K562 (cell line): Measurements from ENCODE around the gene PYGB. TPM values are rescaled to one million over a fixed set of nuclear protein-coding genes. Genes with fewer than 3 reads are reported as not detected.

Experiments used
- ATAC-seq: fragments of 200-7000 bp; cut with Tn5 transposase; 3 replicates; pipeline ENCODE4 v1.9.1; 2020; ENCODE audit warnings: moderate library complexity
- BruUV-seq: library from RNA; stranded (reverse); fragments of 400-500 nt; replicated peaks from 2 replicates; lab custom pipeline; 2021; lab: Mats Ljungman, UMichigan
- CTCF ChIA-PET: fragments of 300-600 bp; formaldehyde crosslinking; extraction: SDS; loops from one replicate; lab custom pipeline; 2021; ENCODE audit warnings: low intra/inter-chr PET ratio; lab: Yijun Ruan, JAX
- POLR2A ChIA-PET: fragments of 300-600, 350-650 bp; sonication (Branson Sonifier 250); formaldehyde crosslinking; extraction: SDS; loops from one replicate; lab custom pipeline; 2021; ENCODE audit warnings: antibody characterized with exemption, inconsistent platforms; lab: Yijun Ruan, JAX
- DNase-seq, 4 experiments: peaks; one replicate each; pipeline versions ENCODE4 v3.0.0 to v3.0.0-alpha.2; 2011 to 2018; ENCODE audit warnings: low spot score in 3 of 4, mixed read lengths in 3 of 4; ENCODE audit errors: extremely low read depth in 1 of 4
- FAIRE-seq: peaks from 2 replicates; lab custom pipeline; 2011; peaks lifted over from hg19 to GRCh38; lab: Jason Lieb, UNC
- H2AFZ ChIP-seq: 2 replicates; pipeline ENCODE4 v1.6.0; 2011; ENCODE audit warnings: low read depth, low read length, control low read depth, inconsistent platforms
- H3K27ac ChIP-seq: fragments of 200-600 bp; 3 replicates; pipeline ENCODE4 v1.8.0; 2011; ENCODE audit warnings: low read depth, mild to moderate bottlenecking, control low read depth, inconsistent platforms, low read length, moderate library complexity, mixed read lengths; ENCODE audit errors: extremely low read depth
- H3K27me3 ChIP-seq, 2 experiments: fragments of 300-600 bp in 1 of 2; 2 replicates in 1 of 2; 3 replicates in 1 of 2; pipeline versions ENCODE4 v1.6.0 to v1.8.0; 2011; ENCODE audit warnings: inconsistent platforms in 2 of 2, low read length in 2 of 2, mild to moderate bottlenecking in 1 of 2, mixed read lengths in 1 of 2, moderate library complexity in 1 of 2; ENCODE audit not compliant: control insufficient read depth in 2 of 2, insufficient read depth in 2 of 2
- H3K36me3 ChIP-seq: fragments of 300-600 bp; 3 replicates; pipeline ENCODE4 v1.8.0; 2011; ENCODE audit warnings: mild to moderate bottlenecking, low read length, inconsistent platforms; ENCODE audit not compliant: control insufficient read depth, insufficient read depth
- H3K4me1 ChIP-seq, 2 experiments: fragments of 200-600 bp in 1 of 2; replicated peaks in 1 of 2; 2 replicates in 1 of 2; 3 replicates in 1 of 2; pipeline versions ENCODE4 v1.5.1 to v1.8.0; 2011; ENCODE audit warnings: inconsistent platforms in 2 of 2, low read length in 2 of 2, mild to moderate bottlenecking in 1 of 2, mixed read lengths in 1 of 2, moderate library complexity in 1 of 2; ENCODE audit not compliant: control insufficient read depth in 2 of 2, insufficient read depth in 2 of 2
- H3K4me2 ChIP-seq: 2 replicates; pipeline ENCODE4 v1.6.1; 2011; ENCODE audit warnings: low read length, control low read depth, inconsistent platforms, mixed read lengths; ENCODE audit not compliant: insufficient read depth
- H3K4me3 ChIP-seq: fragments of 200-600 bp; sonication (generic), shearing (Covaris generic); 2 replicates; pipeline ENCODE4 v1.5.1; 2016; ENCODE audit warnings: control low read depth, inconsistent platforms
- H3K79me2 ChIP-seq: fragments of 200-600 bp; 3 replicates; pipeline ENCODE4 v1.8.0; 2011; ENCODE audit warnings: low read length, inconsistent platforms; ENCODE audit not compliant: control insufficient read depth, insufficient read depth
- H3K9ac ChIP-seq, 2 experiments: 2 replicates each; pipeline versions ENCODE4 v1.6.0 to v1.6.1; 2011; ENCODE audit warnings: low read depth in 2 of 2, low read length in 2 of 2, control low read depth in 1 of 2, inconsistent platforms in 1 of 2, mild to moderate bottlenecking in 1 of 2, mixed read lengths in 1 of 2; ENCODE audit not compliant: insufficient read depth in 1 of 2
- H3K9me1 ChIP-seq: one replicate; pipeline ENCODE4 v1.6.0; 2011; ENCODE audit warnings: inconsistent platforms, mild to moderate bottlenecking, low read length, moderate library complexity; ENCODE audit not compliant: control insufficient read depth, insufficient read depth
- H3K9me3 ChIP-seq: replicated peaks from 2 replicates; pipeline ENCODE4 v1.5.1; 2011; ENCODE audit warnings: low read depth, low read length, inconsistent platforms; ENCODE audit not compliant: control insufficient read depth, insufficient read depth
- H4K20me1 ChIP-seq: replicated peaks from 2 replicates; pipeline ENCODE4 v1.6.1; 2011; ENCODE audit warnings: low read length, inconsistent platforms, mixed read lengths; ENCODE audit not compliant: control insufficient read depth, insufficient read depth
- HNRNPLL ChIP-seq: fragments of 200-400 bp; formaldehyde crosslinking; IDR thresholded peaks from 2 replicates; pipeline ENCODE4 v1.6.1; 2017; ENCODE audit warnings: low read length, low read depth, mild to moderate bottlenecking; ENCODE audit not compliant: poor library complexity, severe bottlenecking
- MCM5 ChIP-seq: fragments of 450-650 bp; IDR thresholded peaks from 2 replicates; pipeline ENCODE4 v1.6.1; 2016; ENCODE audit warnings: low read depth
- NFIC ChIP-seq: fragments of 450-650 bp; IDR thresholded peaks from 2 replicates; pipeline ENCODE4 v1.6.1; 2017; ENCODE audit warnings: mild to moderate bottlenecking, inconsistent platforms
- RBM15 ChIP-seq: fragments of 200-400 bp; formaldehyde crosslinking; IDR thresholded peaks from 2 replicates; pipeline ENCODE4 v1.6.1; 2018; ENCODE audit warnings: mild to moderate bottlenecking, low read length, moderate library complexity; ENCODE audit not compliant: insufficient read depth
- TCFL5 ChIP-seq: fragments of 250-450 bp; sonication (Bioruptor Pico); conservative IDR thresholded peaks from 2 replicates; pipeline ENCODE4 v1.6.1; 2021; ENCODE audit warnings: mild to moderate bottlenecking, moderate library complexity, matching md5 sums
- WGBS: fragments of 100-300 bp; shearing (Covaris generic); methylation state at CpG from one replicate; pipeline ENCODE4 v1.1.6; 2016; ENCODE audit warnings: low coverage, mixed read lengths; ENCODE audit not compliant: insufficient coverage; ENCODE audit errors: missing lambda C conversion rate; 5-methylcytosine and 5-hydroxymethylcytosine counted together
- in situ Hi-C: fragments of 300-500 bp; cut with MboI; formaldehyde crosslinking; loops from 4 replicates; pipeline ENCODE4 v1.15.0; 2018; ENCODE audit warnings: inconsistent platforms, mixed read lengths
- intact Hi-C: fragments of 100-400 bp; cut with micrococcal nuclease; formaldehyde crosslinking; loops from 2 replicates; pipeline ENCODE4 v1.14.2; 2022
- polyA plus RNA-seq, 8 experiments: library from polyadenylated mRNA; depleted of rRNA in 4 of 8; stranded (reverse) in 5 of 8; unstranded in 3 of 8; fragments of >200 nt; fragmentation: Nextera tagmentation in 2 of 8; fragmentation: Illumina TruSeq in 1 of 8; extraction: Ambion mirVana in 2 of 8; extraction: Trizol in 1 of 8; gene quantifications; 2 replicates each; pipeline versions ENCODE4 v1.2.1 to v1.2.3, GENCODE V29; 2011 to 2014; ENCODE audit warnings: inconsistent platforms in 1 of 8, missing spikeins in 1 of 8
- total RNA-seq, 7 experiments: library from RNA; depleted of rRNA in 6 of 7; stranded (reverse); fragments of >200 nt in 6 of 7; fragmentation: Illumina TruSeq in 2 of 7; extraction: Trizol in 2 of 7; gene quantifications; 2 replicates each; pipeline versions ENCODE4 v1.2.1 to v1.2.3, GENCODE V29; 2011 to 2021; ENCODE audit warnings: low replicate concordance in 1 of 7
- TF ChIP-seq, protein P1 (sequence below): fragments of 200-800 bp; sonication (Bioruptor generic); IDR thresholded peaks from 2 replicates; pipeline ENCODE4 v1.6.1; 2016; ENCODE audit warnings: missing genetic modification characterization, missing compliant biosample characterization
- TF ChIP-seq, protein P2 (sequence below): fragments of 450-650 bp; formaldehyde crosslinking; IDR thresholded peaks from 2 replicates; pipeline ENCODE4 v1.4.0; 2020; ENCODE audit warnings: mild to moderate bottlenecking, moderate library complexity

Gene PYGB
- total and polyA plus RNA-seq, 9 of the 15 experiments (the other 6 are each of a cell fraction or from before 2014, with no cell fraction given), result 0.34 to 18.0 (median 9.8) TPM

DNA sequence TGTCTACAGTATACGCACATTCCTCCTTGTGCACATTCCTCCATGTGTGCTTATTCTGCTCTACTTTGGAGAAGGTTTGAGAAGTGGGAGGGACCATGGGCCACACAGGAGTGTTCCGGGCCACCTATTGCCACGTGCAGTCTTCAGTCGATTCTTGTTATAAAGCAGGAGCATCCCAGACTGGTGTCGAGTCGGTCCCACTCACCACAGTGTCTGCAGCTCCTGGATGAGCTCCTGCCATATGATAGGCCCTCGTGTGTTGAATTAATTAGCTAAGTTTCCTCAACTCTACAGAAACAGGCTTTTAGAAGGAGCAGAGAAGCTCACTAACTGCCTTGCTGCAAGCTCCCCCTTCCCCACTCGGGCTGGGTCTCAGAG is 29.8 kb upstream of the PYGB start (continued):
- TF ChIP-seq, protein P1, sequence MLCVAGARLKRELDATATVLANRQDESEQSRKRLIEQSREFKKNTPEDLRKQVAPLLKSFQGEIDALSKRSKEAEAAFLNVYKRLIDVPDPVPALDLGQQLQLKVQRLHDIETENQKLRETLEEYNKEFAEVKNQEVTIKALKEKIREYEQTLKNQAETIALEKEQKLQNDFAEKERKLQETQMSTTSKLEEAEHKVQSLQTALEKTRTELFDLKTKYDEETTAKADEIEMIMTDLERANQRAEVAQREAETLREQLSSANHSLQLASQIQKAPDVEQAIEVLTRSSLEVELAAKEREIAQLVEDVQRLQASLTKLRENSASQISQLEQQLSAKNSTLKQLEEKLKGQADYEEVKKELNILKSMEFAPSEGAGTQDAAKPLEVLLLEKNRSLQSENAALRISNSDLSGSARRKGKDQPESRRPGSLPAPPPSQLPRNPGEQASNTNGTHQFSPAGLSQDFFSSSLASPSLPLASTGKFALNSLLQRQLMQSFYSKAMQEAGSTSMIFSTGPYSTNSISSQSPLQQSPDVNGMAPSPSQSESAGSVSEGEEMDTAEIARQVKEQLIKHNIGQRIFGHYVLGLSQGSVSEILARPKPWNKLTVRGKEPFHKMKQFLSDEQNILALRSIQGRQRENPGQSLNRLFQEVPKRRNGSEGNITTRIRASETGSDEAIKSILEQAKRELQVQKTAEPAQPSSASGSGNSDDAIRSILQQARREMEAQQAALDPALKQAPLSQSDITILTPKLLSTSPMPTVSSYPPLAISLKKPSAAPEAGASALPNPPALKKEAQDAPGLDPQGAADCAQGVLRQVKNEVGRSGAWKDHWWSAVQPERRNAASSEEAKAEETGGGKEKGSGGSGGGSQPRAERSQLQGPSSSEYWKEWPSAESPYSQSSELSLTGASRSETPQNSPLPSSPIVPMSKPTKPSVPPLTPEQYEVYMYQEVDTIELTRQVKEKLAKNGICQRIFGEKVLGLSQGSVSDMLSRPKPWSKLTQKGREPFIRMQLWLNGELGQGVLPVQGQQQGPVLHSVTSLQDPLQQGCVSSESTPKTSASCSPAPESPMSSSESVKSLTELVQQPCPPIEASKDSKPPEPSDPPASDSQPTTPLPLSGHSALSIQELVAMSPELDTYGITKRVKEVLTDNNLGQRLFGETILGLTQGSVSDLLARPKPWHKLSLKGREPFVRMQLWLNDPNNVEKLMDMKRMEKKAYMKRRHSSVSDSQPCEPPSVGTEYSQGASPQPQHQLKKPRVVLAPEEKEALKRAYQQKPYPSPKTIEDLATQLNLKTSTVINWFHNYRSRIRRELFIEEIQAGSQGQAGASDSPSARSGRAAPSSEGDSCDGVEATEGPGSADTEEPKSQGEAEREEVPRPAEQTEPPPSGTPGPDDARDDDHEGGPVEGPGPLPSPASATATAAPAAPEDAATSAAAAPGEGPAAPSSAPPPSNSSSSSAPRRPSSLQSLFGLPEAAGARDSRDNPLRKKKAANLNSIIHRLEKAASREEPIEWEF (CRISPR knock-in tag), result no peak
- TF ChIP-seq, all 486 proteins: peak for 0

DNA sequence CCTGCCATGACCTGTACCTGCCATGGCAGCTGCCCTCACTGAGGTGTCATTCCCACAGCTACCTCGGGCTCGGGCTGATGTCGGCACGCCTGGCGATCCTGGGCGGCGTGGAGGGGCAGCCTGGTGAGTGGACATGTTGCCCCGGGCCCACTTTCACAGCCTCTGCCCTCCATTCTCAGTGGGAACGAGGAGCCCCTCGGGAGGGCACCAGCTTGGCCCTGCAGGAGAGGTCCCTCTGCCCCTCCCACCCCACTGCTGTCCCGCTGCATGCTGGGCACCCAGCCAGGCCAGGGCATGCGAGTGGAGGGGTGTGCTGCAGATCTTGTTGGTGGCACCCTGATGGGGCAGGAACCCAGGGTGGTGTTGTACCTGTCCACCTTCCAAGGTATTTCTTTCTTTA is 29.4 kb upstream of the PYGB start:
- DNase-seq, result no peak
- Histone ChIP-seq H4K20me1 (no peaks in the 10 kb centered on the region), H3K4me1 (peaks cover 14 to 27% of the 10 kb centered on the region in 2 experiments), H3K4me3 (no peak overlapping the region), H3K27ac (no peak overlapping the region), H3K36me3 (peaks cover 15% of the 10 kb centered on the region; the same call in 2 of the 3 replicates)
- no peak for FAIRE-seq
- 92% methylated on average over 10 of the region's 12 CpGs for WGBS
- BruUV-seq, result no TSS peak
- in situ Hi-C loops, result no loop called here
- TF ChIP-seq NFIC, result no peak
- no peak for TF ChIP-seq RBM15
- no peak for TF ChIP-seq TCFL5 (CRISPR knock-in tag)
- TF ChIP-seq, protein P2, sequence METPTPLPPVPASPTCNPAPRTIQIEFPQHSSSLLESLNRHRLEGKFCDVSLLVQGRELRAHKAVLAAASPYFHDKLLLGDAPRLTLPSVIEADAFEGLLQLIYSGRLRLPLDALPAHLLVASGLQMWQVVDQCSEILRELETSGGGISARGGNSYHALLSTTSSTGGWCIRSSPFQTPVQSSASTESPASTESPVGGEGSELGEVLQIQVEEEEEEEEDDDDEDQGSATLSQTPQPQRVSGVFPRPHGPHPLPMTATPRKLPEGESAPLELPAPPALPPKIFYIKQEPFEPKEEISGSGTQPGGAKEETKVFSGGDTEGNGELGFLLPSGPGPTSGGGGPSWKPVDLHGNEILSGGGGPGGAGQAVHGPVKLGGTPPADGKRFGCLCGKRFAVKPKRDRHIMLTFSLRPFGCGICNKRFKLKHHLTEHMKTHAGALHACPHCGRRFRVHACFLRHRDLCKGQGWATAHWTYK, result no peak
- TF ChIP-seq MCM5, result no peak
- TF ChIP-seq HNRNPLL, result no peak
- TF ChIP-seq, all 486 proteins: peak for 0
- Histone ChIP-seq H3K9me3 (no peaks in the 10 kb centered on the region), H3K27me3 (no peaks in the 10 kb centered on the region), H3K9ac (no peak overlapping the region; a peak in 1 of 4 replicates), H3K9me1 (no peaks in the 10 kb centered on the region), H2AFZ (no peak overlapping the region), H3K4me2 (no peak overlapping the region), H3K79me2 (no peaks in the 10 kb centered on the region)
- intact Hi-C loops, result no loop called here
- no peak for ATAC-seq
- CTCF ChIA-PET, result no interaction called here
- POLR2A ChIA-PET, result no interaction called here
